ENCODE measurements around the gene RPTOR. TPM values are rescaled to one million over a fixed set of nuclear protein-coding genes. Genes with fewer than 3 reads are reported as not detected.

RPTOR gene
- polyA plus RNA-seq, 1 experiment, result 10.8 TPM

- ChIA-PET POLR2A (no interaction called here), CTCF (no interaction called here)
- TF ChIP-seq, protein P1, sequence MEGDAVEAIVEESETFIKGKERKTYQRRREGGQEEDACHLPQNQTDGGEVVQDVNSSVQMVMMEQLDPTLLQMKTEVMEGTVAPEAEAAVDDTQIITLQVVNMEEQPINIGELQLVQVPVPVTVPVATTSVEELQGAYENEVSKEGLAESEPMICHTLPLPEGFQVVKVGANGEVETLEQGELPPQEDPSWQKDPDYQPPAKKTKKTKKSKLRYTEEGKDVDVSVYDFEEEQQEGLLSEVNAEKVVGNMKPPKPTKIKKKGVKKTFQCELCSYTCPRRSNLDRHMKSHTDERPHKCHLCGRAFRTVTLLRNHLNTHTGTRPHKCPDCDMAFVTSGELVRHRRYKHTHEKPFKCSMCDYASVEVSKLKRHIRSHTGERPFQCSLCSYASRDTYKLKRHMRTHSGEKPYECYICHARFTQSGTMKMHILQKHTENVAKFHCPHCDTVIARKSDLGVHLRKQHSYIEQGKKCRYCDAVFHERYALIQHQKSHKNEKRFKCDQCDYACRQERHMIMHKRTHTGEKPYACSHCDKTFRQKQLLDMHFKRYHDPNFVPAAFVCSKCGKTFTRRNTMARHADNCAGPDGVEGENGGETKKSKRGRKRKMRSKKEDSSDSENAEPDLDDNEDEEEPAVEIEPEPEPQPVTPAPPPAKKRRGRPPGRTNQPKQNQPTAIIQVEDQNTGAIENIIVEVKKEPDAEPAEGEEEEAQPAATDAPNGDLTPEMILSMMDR (IDR thresholded peaks at IDR 0.05; ENCODE audit: insufficient read depth, low read depth, low read length), result no peak
- no peak for DNase-seq (ENCODE audit: low read depth)
- Histone ChIP-seq H3K36me3 (ENCODE audit: control insufficient read depth, insufficient read depth, low read length) (peaks cover 8% of the 10 kb centered on the region), H3K4me3 (ENCODE audit: low read depth, low read length) (no peak overlapping the region), H3K27me3 (ENCODE audit: control insufficient read depth, insufficient read depth, low read length) (no peaks in the 10 kb centered on the region)
Observed at GRCh38 chr17:80847496-80848230, 303.0 kb downstream of the RPTOR start.

- CTCF ChIA-PET, result no interaction called here
- no peak for DNase-seq (ENCODE audit: low read depth)
Observed at GRCh38 chr17:80848449-80849102, 303.9 kb downstream of the RPTOR start.

GRCh38 chr17:80849119-80849518 lies 304.5 kb downstream of the RPTOR start:
- no peak overlapping the region for H3K4me3 ChIP-seq (ENCODE audit: low read depth, low read length)
- DNase-seq (ENCODE audit: low read depth), result no peak
- H3K27me3 ChIP-seq (ENCODE audit: control insufficient read depth, insufficient read depth, low read length), result no peaks in the 10 kb centered on the region
- POLR2A ChIA-PET, result no interaction called here
- CTCF ChIA-PET, result no interaction called here
- peaks cover 8% of the 10 kb centered on the region for H3K36me3 ChIP-seq (ENCODE audit: control insufficient read depth, insufficient read depth, low read length)
- TF ChIP-seq, protein P1 (IDR thresholded peaks at IDR 0.05; ENCODE audit: insufficient read depth, low read depth, low read length), result no peak

More at GRCh38 chr17:80848449-80849102, 303.9 kb downstream of the RPTOR start:
- Histone ChIP-seq H3K4me3 (ENCODE audit: low read depth, low read length) (no peak overlapping the region), H3K36me3 (ENCODE audit: control insufficient read depth, insufficient read depth, low read length) (peaks cover 8% of the 10 kb centered on the region), H3K27me3 (ENCODE audit: control insufficient read depth, insufficient read depth, low read length) (no peaks in the 10 kb centered on the region)
- TF ChIP-seq, protein P1 (IDR thresholded peaks at IDR 0.05; ENCODE audit: insufficient read depth, low read depth, low read length), result no peak
- POLR2A ChIA-PET, result no interaction called here

DNA sequence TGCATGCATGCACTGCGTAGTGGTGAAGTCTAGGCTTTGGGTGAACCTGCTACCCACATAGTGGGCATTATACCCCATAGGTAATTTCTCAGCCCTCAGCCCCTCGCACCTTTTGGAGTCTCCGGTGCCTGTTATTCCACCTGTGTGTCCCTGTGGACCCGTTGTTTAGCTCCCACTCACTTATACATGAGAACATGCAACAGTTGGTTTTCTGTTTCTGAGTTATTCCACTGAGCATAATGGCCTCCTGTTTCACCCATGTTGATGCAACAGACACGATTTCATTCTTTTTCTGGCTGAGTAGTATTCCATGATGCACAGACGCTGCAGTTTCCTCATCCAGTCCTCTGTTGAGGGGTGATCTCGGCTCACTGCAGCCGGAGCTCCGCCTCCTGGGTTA lies 305.5 kb downstream of the RPTOR start:
- no peak for DNase-seq (ENCODE audit: low read depth)
- POLR2A ChIA-PET, result no interaction called here
- Histone ChIP-seq H3K27me3 (ENCODE audit: control insufficient read depth, insufficient read depth, low read length) (no peaks in the 10 kb centered on the region), H3K4me3 (ENCODE audit: low read depth, low read length) (no peak overlapping the region), H3K36me3 (ENCODE audit: control insufficient read depth, insufficient read depth, low read length) (peaks cover 7% of the 10 kb centered on the region)
- CTCF ChIA-PET, result interaction anchor here (1.0 to 1.1 kb wide), 2 partner anchors 9 to 111 kb away, joined by 3 to 4 read pairs; no protein-coding TSS in a partner anchor
- TF ChIP-seq, protein P1 (IDR thresholded peaks at IDR 0.05; ENCODE audit: insufficient read depth, low read depth, low read length), result no peak

DNA sequence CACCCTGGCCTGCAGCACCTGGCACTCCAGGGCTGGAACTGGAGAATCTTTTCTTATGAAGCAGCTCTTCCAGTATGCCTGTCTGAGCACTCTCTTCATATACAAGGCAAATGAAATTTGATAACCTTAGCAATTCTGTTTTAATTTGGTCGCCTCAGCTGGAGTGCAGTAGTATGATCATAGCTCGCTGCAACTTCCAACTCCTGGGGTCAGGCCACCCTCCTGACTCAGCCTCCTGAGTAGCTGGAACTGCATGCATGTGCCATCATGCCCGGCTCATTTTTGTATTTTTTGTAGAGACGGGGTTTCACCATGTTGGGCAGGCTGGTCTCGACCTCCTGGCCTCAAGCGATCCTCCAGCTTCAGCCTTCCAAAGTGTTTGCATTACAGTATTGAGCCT lies 306.2 kb downstream of the RPTOR start:
- DNase-seq (ENCODE audit: low read depth), result no peak
- Histone ChIP-seq H3K27me3 (ENCODE audit: control insufficient read depth, insufficient read depth, low read length) (no peaks in the 10 kb centered on the region), H3K4me3 (ENCODE audit: low read depth, low read length) (no peak overlapping the region), H3K36me3 (ENCODE audit: control insufficient read depth, insufficient read depth, low read length) (peaks cover 7% of the 10 kb centered on the region)
- TF ChIP-seq, protein P1 (IDR thresholded peaks at IDR 0.05; ENCODE audit: insufficient read depth, low read depth, low read length), result no peak
- ChIA-PET CTCF (interaction anchor here (1.1 kb wide), 1 partner anchor 110 kb away, joined by 3 read pairs; no protein-coding TSS in a partner anchor), POLR2A (no interaction called here)

All from BJ (cell line).